HG03103 (cell line): ENCODE data around the gene CAMK2D.

Experiments
- ATAC-seq: cut with Tn5 transposase; IDR thresholded peaks from one replicate; pipeline ENCODE4 v1.9.1; 2021; ENCODE audit warnings: low read depth; ENCODE audit not compliant: unreplicated experiment

CAMK2D gene

GRCh38 chr4:113452868-113453620 lies 308.5 kb downstream of the CAMK2D start:
- ATAC-seq: peak; percentile 45

GRCh38 chr4:113452152-113452551 lies 309.4 kb downstream of the CAMK2D start:
- ATAC-seq: no peak

- no peak for ATAC-seq
Measured at GRCh38 chr4:113450295-113451080, 311.1 kb downstream of the CAMK2D start.

DNA sequence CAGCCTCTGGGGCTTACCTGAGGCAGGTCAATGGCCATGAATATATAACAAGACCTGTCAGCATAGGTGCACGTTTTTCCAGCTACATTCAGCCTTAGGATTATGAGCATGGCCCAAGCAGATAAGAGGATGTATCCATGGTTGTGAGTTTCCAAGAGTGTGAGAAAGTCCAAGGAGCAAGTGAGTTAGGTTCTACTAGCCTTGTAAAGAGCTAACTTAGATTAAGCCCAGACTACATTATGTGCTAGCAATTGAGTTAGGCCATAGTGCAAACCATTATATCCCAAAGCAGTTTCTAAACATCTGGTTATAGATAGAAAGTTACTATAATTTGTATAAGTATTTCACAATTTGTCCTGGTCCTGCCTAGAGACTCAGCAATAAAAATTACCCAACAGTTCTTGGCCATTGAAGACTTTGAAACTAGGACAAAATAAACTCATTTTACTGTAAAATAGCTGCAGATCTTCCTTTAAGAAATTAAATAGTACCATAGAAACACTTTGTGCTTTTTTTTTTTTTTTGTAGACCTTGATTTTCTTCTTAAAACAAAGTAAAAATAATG lies 312.0 kb downstream of the CAMK2D start:
- no peak for ATAC-seq

GRCh38 chr4:113447769-113448168 lies 313.8 kb downstream of the CAMK2D start:
- no peak for ATAC-seq

DNA sequence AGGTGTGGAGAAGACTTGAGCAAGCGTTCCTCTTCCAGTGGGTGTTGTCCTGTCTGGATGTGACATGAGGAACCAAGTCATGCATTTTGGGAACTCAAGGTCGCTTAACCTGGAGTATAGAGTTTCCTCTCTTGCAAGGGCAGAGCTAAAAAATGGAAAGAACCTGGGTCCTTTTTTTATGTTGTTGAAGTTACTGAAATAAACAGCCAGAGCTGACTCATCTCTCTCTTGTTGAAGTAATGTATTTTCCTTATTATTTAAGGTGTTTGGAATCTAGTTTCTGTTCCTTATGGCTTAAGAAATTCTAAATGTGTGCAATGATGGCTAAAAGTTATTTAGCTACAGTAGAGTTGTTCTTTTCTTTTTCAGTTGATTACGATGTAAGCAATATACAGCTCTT lies 314.5 kb downstream of the CAMK2D start:
- ATAC-seq: no peak

DNA sequence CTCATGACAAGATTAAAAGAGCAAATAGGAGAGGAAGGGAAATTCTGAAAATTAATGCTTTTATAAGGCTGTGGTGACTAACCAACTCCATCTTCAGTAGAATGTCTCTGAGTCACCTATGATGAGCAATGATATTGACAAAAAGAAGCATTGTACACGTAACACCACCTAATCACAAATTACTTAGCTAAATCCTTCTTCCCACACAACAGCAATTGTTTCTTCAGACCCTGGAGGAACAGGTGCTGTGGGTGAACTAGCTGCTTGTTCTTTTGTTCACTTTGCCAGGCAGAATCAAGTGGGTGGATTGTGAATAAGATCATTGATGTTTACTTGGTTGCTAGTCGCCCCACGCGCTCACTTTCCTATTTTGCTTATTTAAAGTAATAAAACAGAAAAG lies 315.5 kb downstream of the CAMK2D start:
- no peak for ATAC-seq

DNA sequence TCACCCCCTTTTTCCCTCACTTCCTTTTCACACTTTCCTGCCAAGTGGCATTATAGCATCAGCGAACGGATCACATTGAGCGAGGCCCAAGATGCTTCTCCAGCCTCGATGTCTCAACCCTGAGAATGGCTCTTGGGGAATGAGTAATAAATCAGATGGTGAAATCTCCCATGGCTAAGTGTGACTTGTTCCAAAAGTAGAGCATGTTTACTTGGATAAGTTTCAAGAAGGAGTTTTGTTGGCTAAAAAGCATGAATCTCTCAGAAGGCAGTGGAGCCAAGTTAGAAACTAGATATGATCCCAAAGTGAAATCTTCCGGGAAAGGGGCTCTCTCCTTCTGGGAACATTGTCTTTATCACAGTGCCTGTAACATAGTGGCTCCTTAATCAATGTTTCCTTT lies 316.3 kb downstream of the CAMK2D start:
- ATAC-seq: no peak

GRCh38 chr4:113444386-113444785 lies 317.2 kb downstream of the CAMK2D start:
- ATAC-seq: no peak

DNA sequence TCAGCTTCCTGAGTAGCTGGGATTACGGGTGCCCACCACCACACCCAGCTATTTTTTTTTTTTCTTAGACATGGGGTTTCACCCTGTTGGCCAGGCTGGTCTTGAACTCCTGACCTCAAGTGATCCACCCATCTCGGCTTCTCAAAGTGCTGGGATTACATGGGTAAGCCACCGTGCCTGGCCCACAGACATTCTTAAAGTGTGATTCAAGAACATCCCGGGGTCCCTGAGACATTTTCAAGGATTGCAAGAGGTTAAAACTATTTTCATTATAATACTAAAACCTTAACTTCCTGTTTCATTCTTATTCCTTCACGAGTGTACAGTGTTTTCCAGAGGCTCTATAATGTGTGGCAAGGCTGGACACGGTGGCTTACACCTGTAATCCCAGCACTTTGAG lies 318.7 kb downstream of the CAMK2D start:
- ATAC-seq: no peak

DNA sequence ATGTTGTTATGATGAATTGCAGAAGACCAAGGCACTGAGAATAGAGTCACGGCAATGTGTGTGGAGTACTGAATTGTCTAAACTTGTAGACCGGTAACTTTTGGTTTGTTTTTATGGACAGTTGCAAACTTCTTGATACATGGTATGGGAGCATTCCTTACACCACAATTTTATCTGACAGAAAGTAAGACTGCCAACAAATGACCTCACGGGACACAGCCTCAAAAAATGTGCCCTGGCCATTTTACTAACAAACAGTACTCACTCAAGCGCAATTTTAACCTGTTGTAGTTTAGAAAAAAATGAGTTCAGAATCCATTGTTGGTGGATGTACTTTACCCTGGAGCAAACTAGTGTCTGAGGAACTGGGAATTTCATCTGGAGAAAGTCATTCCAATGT lies 321.2 kb downstream of the CAMK2D start:
- no peak for ATAC-seq

- ATAC-seq: no peak
Measured at GRCh38 chr4:113438596-113438995, 322.9 kb downstream of the CAMK2D start.

DNA sequence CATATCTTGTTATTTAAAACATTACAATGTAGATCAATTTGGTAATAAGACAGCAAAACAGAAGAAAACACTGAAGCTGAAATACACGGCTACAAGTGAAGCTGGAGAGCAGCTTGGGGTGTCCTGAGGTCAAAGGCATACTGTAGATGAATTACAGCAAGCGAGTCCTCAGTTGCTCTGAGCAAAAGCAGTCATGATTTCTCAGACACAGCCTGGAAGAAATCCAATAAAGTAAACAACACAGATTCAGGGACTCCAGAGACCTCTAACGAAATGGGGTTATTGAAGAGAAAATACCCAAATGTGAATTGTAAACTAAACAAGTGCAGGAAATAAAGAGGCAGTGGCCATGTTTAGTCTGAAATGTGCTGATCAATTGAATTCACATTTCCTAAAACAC lies 324.4 kb downstream of the CAMK2D start:
- no peak for ATAC-seq

GRCh38 chr4:113436360-113436759 lies 325.2 kb downstream of the CAMK2D start:
- ATAC-seq: no peak

- ATAC-seq: no peak
Measured at GRCh38 chr4:113435893-113436292, 325.6 kb downstream of the CAMK2D start.

DNA sequence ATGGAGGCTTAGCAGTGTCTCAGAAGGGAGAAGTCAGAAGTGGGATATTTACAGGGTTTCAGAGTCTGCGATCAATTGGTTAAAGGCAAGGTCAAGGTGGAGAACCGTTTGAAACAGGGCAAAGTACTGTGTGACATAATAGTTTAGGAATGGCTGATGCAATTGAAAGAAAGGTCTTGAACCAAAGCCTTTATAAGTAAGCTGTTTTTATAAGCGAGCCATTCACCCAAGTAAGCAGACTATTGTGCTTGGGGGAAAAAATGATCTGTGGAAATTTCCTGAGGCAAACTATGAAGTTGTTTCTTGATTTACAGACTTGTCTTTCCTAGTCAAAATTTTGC lies 327.3 kb downstream of the CAMK2D start:
- ATAC-seq: no peak

GRCh38 chr4:113433536-113434246 lies 327.8 kb downstream of the CAMK2D start:
- ATAC-seq: no peak

GRCh38 chr4:113433116-113433515 lies 328.4 kb downstream of the CAMK2D start:
- no peak for ATAC-seq

DNA sequence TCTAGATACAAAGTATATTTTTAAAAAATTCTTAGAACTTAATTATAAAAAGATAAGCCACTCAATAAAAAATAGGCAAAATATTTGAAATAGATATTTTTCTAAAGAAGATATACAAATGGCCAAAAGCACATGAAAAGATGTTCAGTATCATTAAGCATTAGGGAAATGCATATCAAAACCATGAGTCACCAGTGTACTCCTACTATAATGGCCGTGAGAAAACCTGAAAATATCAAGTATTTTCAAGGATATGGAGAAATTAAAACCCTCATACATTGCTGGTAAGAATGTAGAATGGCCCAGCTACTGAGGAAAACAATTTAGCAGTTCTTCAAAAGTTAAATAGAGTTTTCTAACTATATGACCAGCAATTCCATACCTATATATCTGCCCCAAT lies 337.9 kb downstream of the CAMK2D start:
- ATAC-seq: no peak

GRCh38 chr4:113420938-113421337 lies 340.6 kb downstream of the CAMK2D start:
- no peak for ATAC-seq

DNA sequence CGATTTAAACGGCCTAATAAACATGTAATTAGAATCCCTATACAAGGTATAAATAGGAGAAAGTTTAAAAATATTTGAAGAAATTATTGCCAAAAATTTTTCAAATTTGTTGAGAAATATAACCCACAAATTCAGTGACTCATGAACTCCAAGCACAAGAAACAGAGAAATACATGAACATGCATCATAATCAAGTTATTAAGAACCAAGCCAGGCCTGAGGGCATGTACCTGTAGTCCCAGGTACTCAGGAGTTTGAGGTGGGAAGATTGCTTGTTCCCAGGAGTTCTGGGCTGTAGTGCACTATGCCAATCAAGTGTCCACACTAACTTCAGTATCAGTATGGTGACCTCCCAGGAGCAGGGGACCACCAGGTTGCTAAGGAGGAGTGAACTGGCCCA lies 341.9 kb downstream of the CAMK2D start:
- no peak for ATAC-seq
